ENCODE results near the gene TBC1D10A. TPM values are rescaled to one million over a fixed set of nuclear protein-coding genes. Genes with fewer than 3 reads are reported as not detected.
"Not testable (repeated sequence)": the region's sequence is repeated elsewhere in the genome, so short reads cannot be mapped to it uniquely, and the experiment has no call there.

TBC1D10A gene
- total RNA-seq, 1 donor, result 23.4 TPM

GRCh38 chr22:30347255-30347892 is 20.6 kb upstream of the TBC1D10A start:
- no peak for DNase-seq (ENCODE audit: low read depth in 2 of 3, low spot score in 2 of 3)

- no peak for DNase-seq (ENCODE audit: low read depth in 2 of 3, low spot score in 2 of 3)
Observed at GRCh38 chr22:30344447-30345200, 17.9 kb upstream of the TBC1D10A start.

- no peak for DNase-seq (ENCODE audit: low read depth in 2 of 3, low spot score in 2 of 3)
Observed at GRCh38 chr22:30340911-30341685, 14.4 kb upstream of the TBC1D10A start.

GRCh38 chr22:30338802-30339201 is 12.1 kb upstream of the TBC1D10A start:
- no peak for DNase-seq (ENCODE audit: low read depth in 2 of 3, low spot score in 2 of 3)

GRCh38 chr22:30338341-30338740 is 11.6 kb upstream of the TBC1D10A start:
- DNase-seq (ENCODE audit: low read depth in 2 of 3, low spot score in 2 of 3), result not testable (repeated sequence)

- no peak for DNase-seq (ENCODE audit: low read depth in 2 of 3, low spot score in 2 of 3)
Observed at GRCh38 chr22:30337461-30337778, 10.7 kb upstream of the TBC1D10A start.

- no peak for DNase-seq (ENCODE audit: low read depth in 2 of 3, low spot score in 2 of 3)
Observed at GRCh38 chr22:30336752-30337460, 10.2 kb upstream of the TBC1D10A start.

- no peak for DNase-seq (ENCODE audit: low read depth in 2 of 3, low spot score in 2 of 3)
Observed at GRCh38 chr22:30335236-30335635, 8.5 kb upstream of the TBC1D10A start.

GRCh38 chr22:30334646-30335045 is 7.9 kb upstream of the TBC1D10A start:
- no peak for DNase-seq (ENCODE audit: low read depth in 2 of 3, low spot score in 2 of 3)

GRCh38 chr22:30333707-30334087 is 7.0 kb upstream of the TBC1D10A start:
- DNase-seq (ENCODE audit: low read depth in 2 of 3, low spot score in 2 of 3), result no peak

GRCh38 chr22:30332994-30333706 is 6.4 kb upstream of the TBC1D10A start:
- no peak for DNase-seq (ENCODE audit: low read depth in 2 of 3, low spot score in 2 of 3)

GRCh38 chr22:30332551-30332950 is 5.8 kb upstream of the TBC1D10A start:
- no peak for DNase-seq (ENCODE audit: low read depth in 2 of 3, low spot score in 2 of 3)

- no peak for DNase-seq (ENCODE audit: low read depth in 2 of 3, low spot score in 2 of 3)
Observed at GRCh38 chr22:30328466-30329049, 1.8 kb upstream of the TBC1D10A start.

GRCh38 chr22:30327864-30328345 is 1.2 kb upstream of the TBC1D10A start:
- no peak for DNase-seq (ENCODE audit: low read depth in 2 of 3, low spot score in 2 of 3)

- DNase-seq (ENCODE audit: low read depth in 2 of 3, low spot score in 2 of 3), result no peak
Observed at GRCh38 chr22:30326255-30326705, 461 bp downstream of the TBC1D10A start.

- DNase-seq (ENCODE audit: low read depth in 2 of 3, low spot score in 2 of 3), result no peak
Observed at GRCh38 chr22:30325724-30326254, 952 bp downstream of the TBC1D10A start.

GRCh38 chr22:30325065-30325720 is 1.5 kb downstream of the TBC1D10A start:
- no peak for DNase-seq (ENCODE audit: low read depth in 2 of 3, low spot score in 2 of 3)

GRCh38 chr22:30324014-30324730 is 2.6 kb downstream of the TBC1D10A start:
- DNase-seq (ENCODE audit: low read depth in 2 of 3, low spot score in 2 of 3), result peak in 1 of 3 donors; percentile 54

Data from hematopoietic multipotent progenitor cell (in vitro differentiated cells).